ENCODE data around the gene ADH1C. TPM values are rescaled to one million over a fixed set of nuclear protein-coding genes. Genes with fewer than 3 reads are reported as not detected.

The ADH1C gene
- total RNA-seq, 1 experiment from 2014 or later: not detected

GRCh38 chr4:99389606-99390005 is 37.1 kb upstream of the ADH1C start:
- CTCF ChIA-PET: interaction anchor here (0.7 kb wide), 1 partner anchor 214 kb away, joined by 9 read pairs; no protein-coding TSS in a partner anchor
- no peak overlapping the region for H3K27ac ChIP-seq (ENCODE audit: low read length)
- in situ Hi-C loops (cut with HindIII; ENCODE audit: low pct_unique_long_range_greater_than_20kb, low sequenced_read_pairs) (no loop called here), intact Hi-C loops (cut with micrococcal nuclease; ENCODE audit: unreplicated experiment) (no loop called here)
- ATAC-seq: no peak
- H3K4me1 ChIP-seq (ENCODE audit: control insufficient read depth, insufficient read depth, low read length): no peaks in the 10 kb centered on the region
- H3K27me3 ChIP-seq (ENCODE audit: control insufficient read depth, insufficient read depth, low read length): no peaks in the 10 kb centered on the region
- DNase-seq (ENCODE audit: low read depth, low spot score): no peak
- H3K9me3 ChIP-seq (ENCODE audit: control insufficient read depth, insufficient read depth, low read depth, low read length): no peaks in the 10 kb centered on the region
- POLR2A ChIA-PET: no interaction called here
- H3K36me3 ChIP-seq (ENCODE audit: control insufficient read depth, insufficient read depth, low read length): no peaks in the 10 kb centered on the region
- no TSS peak for BruUV-seq (replicated peaks)
- no peak for TF ChIP-seq CTCF (IDR thresholded peaks at IDR 0.05)
- TF ChIP-seq POLR2AphosphoS5 (IDR thresholded peaks at IDR 0.05; ENCODE audit: low read depth, low read length): no peak
- no peak for TF ChIP-seq REST (IDR thresholded peaks at IDR 0.05; ENCODE audit: insufficient read depth in 1 of 2, low read depth in 2 of 2, low read length in 1 of 2)
- no peak for TF ChIP-seq SIN3A (IDR thresholded peaks at IDR 0.05; ENCODE audit: borderline replicate concordance, insufficient read depth, low read depth, low read length)
- TF ChIP-seq TCF7L2 (IDR thresholded peaks at IDR 0.05; ENCODE audit: low read depth, low read length): no peak
- H3K4me3 ChIP-seq (ENCODE audit: low read depth in 2 of 2, low read length in 2 of 2): no peak overlapping the region

DNA sequence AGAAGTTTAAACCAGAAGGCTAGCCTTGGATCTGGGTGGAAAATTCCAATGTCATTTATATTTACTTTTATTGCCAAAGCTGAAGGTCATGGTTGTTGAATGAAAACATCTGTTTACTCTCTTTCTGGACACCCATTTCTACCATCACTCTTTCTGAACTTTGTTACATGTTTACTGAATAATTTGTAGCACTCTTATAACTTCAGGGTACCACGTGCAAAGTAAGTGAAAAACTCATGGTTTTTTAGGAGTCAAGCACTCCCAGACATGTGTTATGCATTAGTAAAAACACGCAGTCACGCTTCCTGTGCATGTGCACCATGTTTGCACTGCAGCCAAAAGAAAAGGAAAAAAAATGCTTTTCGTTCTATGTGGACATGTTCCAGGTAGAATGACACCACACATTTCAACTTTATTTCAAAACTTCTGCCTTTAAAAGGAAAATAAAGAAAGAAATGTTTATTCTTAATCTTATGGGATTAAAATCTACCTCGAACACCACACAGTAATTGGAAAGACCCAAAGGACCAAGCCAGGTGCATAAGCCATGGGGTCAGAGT is 31.4 kb upstream of the ADH1C start:
- CTCF ChIA-PET: no interaction called here
- Histone ChIP-seq H3K9me3 (ENCODE audit: control insufficient read depth, insufficient read depth, low read depth, low read length) (no peaks in the 10 kb centered on the region), H3K36me3 (ENCODE audit: control insufficient read depth, insufficient read depth, low read length) (no peaks in the 10 kb centered on the region), H3K27ac (ENCODE audit: low read length) (no peak overlapping the region), H3K4me3 (ENCODE audit: low read depth in 2 of 2, low read length in 2 of 2) (no peak overlapping the region), H3K4me1 (ENCODE audit: control insufficient read depth, insufficient read depth, low read length) (no peaks in the 10 kb centered on the region), H3K27me3 (ENCODE audit: control insufficient read depth, insufficient read depth, low read length) (no peaks in the 10 kb centered on the region)
- DNase-seq (ENCODE audit: low read depth, low spot score) (no peak), ATAC-seq (no peak)
- TF ChIP-seq SIN3A (IDR thresholded peaks at IDR 0.05; ENCODE audit: borderline replicate concordance, insufficient read depth, low read depth, low read length) (no peak), REST (IDR thresholded peaks at IDR 0.05; ENCODE audit: insufficient read depth in 1 of 2, low read depth in 2 of 2, low read length in 1 of 2) (no peak), POLR2AphosphoS5 (IDR thresholded peaks at IDR 0.05; ENCODE audit: low read depth, low read length) (no peak), CTCF (IDR thresholded peaks at IDR 0.05) (no peak), TCF7L2 (IDR thresholded peaks at IDR 0.05; ENCODE audit: low read depth, low read length) (no peak)
- BruUV-seq (replicated peaks): no TSS peak
- in situ Hi-C loops (cut with HindIII; ENCODE audit: low pct_unique_long_range_greater_than_20kb, low sequenced_read_pairs): no loop called here
- POLR2A ChIA-PET: no interaction called here
- intact Hi-C loops (cut with micrococcal nuclease; ENCODE audit: unreplicated experiment): no loop called here
